ENCODE data around the gene CDH23. TPM values are rescaled to one million over a fixed set of nuclear protein-coding genes. Genes with fewer than 3 reads are reported as not detected.

The CDH23 gene
- total and polyA plus RNA-seq, 2 donors (not counting 1 experiment from before 2014, with no cell fraction given): 0.37 to 0.89 TPM

DNA sequence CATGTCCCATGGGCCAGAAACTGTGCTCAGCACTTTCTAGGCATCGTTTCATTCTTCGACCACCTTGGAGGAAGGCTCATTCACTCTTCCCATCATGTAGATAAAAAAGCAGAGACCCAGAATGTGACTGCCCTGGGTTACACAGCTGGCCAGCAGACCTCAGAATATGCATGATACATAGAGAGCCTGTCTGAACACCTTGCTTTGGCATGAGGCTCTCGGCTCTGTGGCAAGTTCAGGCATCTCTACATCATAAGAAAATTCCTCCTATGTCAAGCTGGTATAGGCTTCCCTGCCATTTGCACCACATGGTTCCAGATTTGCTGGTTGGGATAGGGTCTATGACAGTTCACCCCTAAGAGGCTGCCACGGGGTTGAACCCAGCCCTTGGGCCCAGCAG lies 134.1 kb downstream of the CDH23 start:
- POLR2A ChIA-PET: no interaction called here

More for the DNA sequence above, 134.1 kb downstream of the CDH23 start:
- Histone ChIP-seq H2AFZ (ENCODE audit: insufficient read depth, low read depth, low read length, poor library complexity, severe bottlenecking) (no peak overlapping the region), H3K79me2 (ENCODE audit: control insufficient read depth, insufficient read depth, low read length) (no peaks in the 10 kb centered on the region), H3K9ac (ENCODE audit: low read length) (no peak overlapping the region), H3K4me3 (ENCODE audit: control extremely low read depth in 1 of 5, extremely low read depth in 1 of 5, insufficient read depth in 1 of 5, low read depth in 2 of 5, low read length in 4 of 5) (no peak overlapping the region), H3K27me3 (replicated peaks in 1 of 4; ENCODE audit: control extremely low read depth in 1 of 4, control insufficient read depth in 3 of 4, insufficient read depth in 4 of 4, low read length in 3 of 4) (no peaks in the 10 kb centered on the region), H3K27ac (ENCODE audit: low read length in 2 of 2) (no peak overlapping the region), H4K20me1 (ENCODE audit: control insufficient read depth, insufficient read depth, low read length, poor library complexity, severe bottlenecking) (no peaks in the 10 kb centered on the region), H3K36me3 (replicated peaks in 1 of 2; ENCODE audit: control extremely low read depth in 1 of 2, control insufficient read depth in 1 of 2, extremely low read depth in 1 of 2, insufficient read depth in 2 of 2, low read length in 1 of 2) (no peaks in the 10 kb centered on the region), H3K4me2 (replicated peaks; ENCODE audit: low read depth, low read length, poor library complexity, severe bottlenecking) (no peak overlapping the region), H3K9me3 (ENCODE audit: control extremely low read depth in 1 of 3, control insufficient read depth in 2 of 3, insufficient read depth in 1 of 3, low read length in 2 of 3) (peaks cover 0 to 12% (median 0%) of the 10 kb centered on the region in 3 donors), H3K4me1 (ENCODE audit: control insufficient read depth in 2 of 2, insufficient read depth in 2 of 2, low read length in 2 of 2) (no peaks in the 10 kb centered on the region)
- DNase-seq: no peak
- H3K4me1 Mint-ChIP-seq: peaks cover 3% of the 10 kb centered on the region
- peaks cover 5% of the 10 kb centered on the region for H3K27me3 Mint-ChIP-seq
- TF ChIP-seq, protein P1, sequence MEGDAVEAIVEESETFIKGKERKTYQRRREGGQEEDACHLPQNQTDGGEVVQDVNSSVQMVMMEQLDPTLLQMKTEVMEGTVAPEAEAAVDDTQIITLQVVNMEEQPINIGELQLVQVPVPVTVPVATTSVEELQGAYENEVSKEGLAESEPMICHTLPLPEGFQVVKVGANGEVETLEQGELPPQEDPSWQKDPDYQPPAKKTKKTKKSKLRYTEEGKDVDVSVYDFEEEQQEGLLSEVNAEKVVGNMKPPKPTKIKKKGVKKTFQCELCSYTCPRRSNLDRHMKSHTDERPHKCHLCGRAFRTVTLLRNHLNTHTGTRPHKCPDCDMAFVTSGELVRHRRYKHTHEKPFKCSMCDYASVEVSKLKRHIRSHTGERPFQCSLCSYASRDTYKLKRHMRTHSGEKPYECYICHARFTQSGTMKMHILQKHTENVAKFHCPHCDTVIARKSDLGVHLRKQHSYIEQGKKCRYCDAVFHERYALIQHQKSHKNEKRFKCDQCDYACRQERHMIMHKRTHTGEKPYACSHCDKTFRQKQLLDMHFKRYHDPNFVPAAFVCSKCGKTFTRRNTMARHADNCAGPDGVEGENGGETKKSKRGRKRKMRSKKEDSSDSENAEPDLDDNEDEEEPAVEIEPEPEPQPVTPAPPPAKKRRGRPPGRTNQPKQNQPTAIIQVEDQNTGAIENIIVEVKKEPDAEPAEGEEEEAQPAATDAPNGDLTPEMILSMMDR (IDR thresholded peaks at IDR 0.05): no peak
- no peak for TF ChIP-seq EZH2 (IDR thresholded peaks at IDR 0.05; ENCODE audit: borderline replicate concordance, insufficient read depth, low read depth, low read length, poor library complexity, severe bottlenecking)
- CTCF ChIA-PET: no interaction called here
- WGBS (ENCODE audit: insufficient coverage): 95% methylated on average over 3 of the region's 4 CpGs
- H3K27ac Mint-ChIP-seq: no peak overlapping the region
- intact Hi-C loops (cut with micrococcal nuclease): no loop called here
- no peak overlapping the region for H3K4me3 Mint-ChIP-seq
- H3K9me3 Mint-ChIP-seq (ENCODE audit: insufficient read depth): no peaks in the 10 kb centered on the region
- ATAC-seq (ENCODE audit: low read depth): no peak
